ENCODE measurements around the gene LYPLA2.
"Not testable (repeated sequence)": the region's sequence is repeated elsewhere in the genome, so short reads cannot be mapped to it uniquely, and the experiment has no call there.

Gene LYPLA2

GRCh38 chr1:23801338-23801748 is 10.4 kb downstream of the LYPLA2 start:
- DNase-seq (ENCODE audit: low read depth in 2 of 2): no peak

GRCh38 chr1:23801876-23802275 is 10.9 kb downstream of the LYPLA2 start:
- no peak for DNase-seq (ENCODE audit: low read depth in 2 of 2)

GRCh38 chr1:23802809-23803342 is 11.9 kb downstream of the LYPLA2 start:
- not testable (repeated sequence) for DNase-seq (ENCODE audit: low read depth in 2 of 2)

GRCh38 chr1:23803674-23804073 is 12.7 kb downstream of the LYPLA2 start:
- no peak for DNase-seq (ENCODE audit: low read depth in 2 of 2)

- no peak for DNase-seq (ENCODE audit: low read depth in 2 of 2)
Observed at GRCh38 chr1:23804183-23804835, 13.4 kb downstream of the LYPLA2 start.

- no peak for DNase-seq (ENCODE audit: low read depth in 2 of 2)
Observed at GRCh38 chr1:23805025-23805424, 14.1 kb downstream of the LYPLA2 start.

GRCh38 chr1:23806280-23806679 is 15.3 kb downstream of the LYPLA2 start:
- no peak for DNase-seq (ENCODE audit: low read depth in 2 of 2)

GRCh38 chr1:23807453-23807852 is 16.5 kb downstream of the LYPLA2 start:
- no peak for DNase-seq (ENCODE audit: low read depth in 2 of 2)

- DNase-seq (ENCODE audit: low read depth in 2 of 2): peak; percentile 64
Observed at GRCh38 chr1:23809751-23810171, 18.8 kb downstream of the LYPLA2 start.

- DNase-seq (ENCODE audit: low read depth in 2 of 2): no peak
Observed at GRCh38 chr1:23810818-23811540, 20.0 kb downstream of the LYPLA2 start.

GRCh38 chr1:23814016-23814415 is 23.1 kb downstream of the LYPLA2 start:
- no peak for DNase-seq (ENCODE audit: low read depth in 2 of 2)

GRCh38 chr1:23816361-23816760 is 25.4 kb downstream of the LYPLA2 start:
- no peak for DNase-seq (ENCODE audit: low read depth in 2 of 2)

- no peak for DNase-seq (ENCODE audit: low read depth in 2 of 2)
Observed at GRCh38 chr1:23816906-23817305, 26.0 kb downstream of the LYPLA2 start.

GRCh38 chr1:23817633-23818032 is 26.7 kb downstream of the LYPLA2 start:
- DNase-seq (ENCODE audit: low read depth in 2 of 2): no peak

- DNase-seq (ENCODE audit: low read depth in 2 of 2): no peak
Observed at GRCh38 chr1:23823767-23824166, 32.8 kb downstream of the LYPLA2 start.

GRCh38 chr1:23824711-23825075 is 33.7 kb downstream of the LYPLA2 start:
- no peak for DNase-seq (ENCODE audit: low read depth in 2 of 2)

- peak; percentile 60 to 72 for DNase-seq (ENCODE audit: low read depth in 2 of 2)
Observed at GRCh38 chr1:23825076-23825761, 34.3 kb downstream of the LYPLA2 start, which contains the start of gene HMGCL. HMGCL (minus strand) TSS chr1:23825429; CDS start chr1:23825415, 14 bp downstream.

- DNase-seq (ENCODE audit: low read depth in 2 of 2): no peak
Observed at GRCh38 chr1:23825762-23826522, 35.0 kb downstream of the LYPLA2 start.

- DNase-seq (ENCODE audit: low read depth in 2 of 2): not testable (repeated sequence)
Observed at GRCh38 chr1:23826590-23826989, 35.6 kb downstream of the LYPLA2 start.

- DNase-seq (ENCODE audit: low read depth in 2 of 2): no peak
Observed at GRCh38 chr1:23827717-23828116, 36.8 kb downstream of the LYPLA2 start.

GRCh38 chr1:23834156-23834555 is 43.2 kb downstream of the LYPLA2 start:
- DNase-seq (ENCODE audit: low read depth in 2 of 2): not testable (repeated sequence)

GRCh38 chr1:23836037-23836436 is 45.1 kb downstream of the LYPLA2 start:
- DNase-seq (ENCODE audit: low read depth in 2 of 2): no peak
